Erythroblast (primary cell): ENCODE measurements around the gene PUM1.

Experiments used
- GATA1 ChIP-seq: IDR thresholded peaks from 2 replicates; pipeline ENCODE4 v1.6.1; 2011; ENCODE audit warnings: low read depth, mild to moderate bottlenecking, control low read depth, low read length, moderate library complexity
- POLR2A ChIP-seq: IDR thresholded peaks from 2 replicates; pipeline ENCODE4 v1.6.1; 2011; ENCODE audit warnings: mild to moderate bottlenecking, low read length

DNA sequence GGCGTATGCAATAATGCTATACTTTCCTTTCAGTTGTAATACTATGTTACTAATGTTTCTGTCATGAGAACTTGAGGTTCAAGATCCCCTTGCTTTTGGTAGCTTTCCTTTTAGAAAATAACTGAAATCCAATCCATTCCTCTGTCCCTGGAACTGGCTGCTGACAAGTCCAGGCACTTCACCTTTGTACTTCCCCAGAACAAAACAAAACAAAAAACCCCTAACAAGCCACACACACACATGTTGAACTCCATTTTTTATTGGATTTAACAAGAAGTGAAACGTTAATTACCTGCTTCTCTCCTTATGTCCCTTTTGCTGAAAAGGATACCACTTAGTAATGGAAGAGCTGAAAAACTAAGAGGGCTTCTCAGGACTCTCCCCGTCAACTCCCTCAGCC lies 130.9 kb downstream of the PUM1 start:
- no peak for TF ChIP-seq POLR2A
- no peak for TF ChIP-seq GATA1
